A549 (cell line): Measurements from ENCODE around the gene PRR12. TPM values are rescaled to one million over a fixed set of nuclear protein-coding genes. Genes with fewer than 3 reads are reported as not detected.
A peak's percentile ranks its signal among the peaks of the same experiment; 100 is the strongest.

ENCODE experiments used
- ATAC-seq, 2 experiments: fragments of 200-7000 bp in 1 of 2; fragments of >200 bp in 1 of 2; cut with Nextera tagmentation in 1 of 2; cut with Tn5 transposase in 1 of 2; 3 replicates each; pipeline versions ENCODE4 v1.8.0 to v1.9.1; 2018 to 2020; ENCODE audit warnings: mild to moderate bottlenecking in 1 of 2, moderate library complexity in 1 of 2
- CTCF ChIA-PET: fragments of 300-600 bp; sonication (Branson Sonifier 250); formaldehyde crosslinking; extraction: SDS; loops from one replicate; lab custom pipeline; 2021; ENCODE audit warnings: antibody characterized with exemption, inconsistent platforms; lab: Yijun Ruan, JAX
- POLR2A ChIA-PET: fragments of 350-600 bp; formaldehyde crosslinking; extraction: SDS; loops from one replicate; lab custom pipeline; 2021; ENCODE audit warnings: antibody characterized with exemption, inconsistent platforms; lab: Yijun Ruan, JAX
- DNase-seq, 2 experiments: peaks; one replicate each; pipeline versions ENCODE4 v3.0.0 to v3.0.0-alpha.2; 2011 to 2016; ENCODE audit warnings: low read depth in 1 of 2, low spot score in 1 of 2
- FAIRE-seq: peaks from 2 replicates; lab custom pipeline; 2011; peaks lifted over from hg19 to GRCh38; lab: Jason Lieb, UNC
- H3K27ac ChIP-seq, 2 experiments: fragments of >200 bp; sonication (Bioruptor Twin); formaldehyde crosslinking; 3 replicates each; pipeline ENCODE4 v1.5.1; 2016 to 2017
- H3K4me1 ChIP-seq: fragments of >200 bp; sonication (Bioruptor Twin); formaldehyde crosslinking; 3 replicates; pipeline ENCODE4 v1.6.1; 2016
- H3K4me2 ChIP-seq: fragments of >200 bp; sonication (Bioruptor Twin); formaldehyde crosslinking; 3 replicates; pipeline ENCODE4 v1.6.1; 2016
- H3K4me3 ChIP-seq: fragments of >200 bp; sonication (Bioruptor Twin); formaldehyde crosslinking; 3 replicates; pipeline ENCODE4 v1.5.1; 2016
- H3K9me3 ChIP-seq: fragments of >200 bp; sonication (Bioruptor Twin); formaldehyde crosslinking; 3 replicates; pipeline ENCODE4 v1.6.1; 2016
- BCL3 ChIP-seq: fragments of >200 bp; sonication (Bioruptor Twin); formaldehyde crosslinking; IDR thresholded peaks from 3 replicates; pipeline ENCODE4 v1.6.1; 2016
- BHLHE40 ChIP-seq: IDR thresholded peaks from 2 replicates; pipeline ENCODE4 v1.6.1; 2012; ENCODE audit warnings: low read depth, low read length, inconsistent platforms
- CBX2 ChIP-seq: fragments of 200-600 bp; sonication (generic); IDR thresholded peaks from 2 replicates; pipeline ENCODE4 v1.6.1; 2016; ENCODE audit warnings: low read depth, mild to moderate bottlenecking, borderline replicate concordance
- CBX8 ChIP-seq: fragments of 200-600 bp; sonication (generic); IDR thresholded peaks from 2 replicates; pipeline ENCODE4 v1.6.1; 2016
- CHD2 ChIP-seq: fragments of 150-350 bp; IDR thresholded peaks from 2 replicates; pipeline ENCODE4 v1.6.1; 2014; ENCODE audit warnings: low read length; ENCODE audit not compliant: partially characterized antibody
- FOSL2 ChIP-seq, 2 experiments: fragments of 450-650 bp in 1 of 2; fragments of >200 bp in 1 of 2; sonication (Bioruptor Twin) in 1 of 2; formaldehyde crosslinking; IDR thresholded peaks; 2 replicates each; pipeline versions ENCODE4 v1.5.0 to v1.6.1; 2016 to 2020; ENCODE audit warnings: mild to moderate bottlenecking in 1 of 2, moderate library complexity in 1 of 2
- GATA3 ChIP-seq: IDR thresholded peaks from 2 replicates; pipeline ENCODE4 v1.6.1; 2012; ENCODE audit warnings: borderline replicate concordance
- HES2 ChIP-seq: fragments of >200 bp; sonication (Bioruptor Twin); formaldehyde crosslinking; IDR thresholded peaks from 2 replicates; pipeline ENCODE4 v1.6.1; 2016
- HOXB13 ChIP-seq: fragments of 250-450 bp; sonication (Bioruptor Pico); IDR thresholded peaks from 2 replicates; pipeline ENCODE4 v1.5.0; 2020; ENCODE audit warnings: low read depth, mild to moderate bottlenecking, moderate library complexity
- JUN ChIP-seq, 2 experiments: fragments of >200 bp; sonication (Bioruptor Twin); formaldehyde crosslinking; IDR thresholded peaks; 2 replicates in 1 of 2; 3 replicates in 1 of 2; pipeline ENCODE4 v1.6.1; 2016 to 2017
- MYC ChIP-seq: IDR thresholded peaks from 2 replicates; pipeline ENCODE4 v1.6.1; 2012; ENCODE audit warnings: mild to moderate bottlenecking, inconsistent platforms, low read length, improper control_type of control experiment, borderline replicate concordance
- PHF8 ChIP-seq: fragments of 200-600 bp; sonication (generic); IDR thresholded peaks from 2 replicates; pipeline ENCODE4 v1.6.1; 2016; ENCODE audit warnings: low read depth, mild to moderate bottlenecking, antibody characterized with exemption, moderate library complexity, borderline replicate concordance
- POLR2A ChIP-seq: IDR thresholded peaks from 2 replicates; pipeline ENCODE4 v1.6.1; 2012; ENCODE audit warnings: mild to moderate bottlenecking, low read length
- RAD21 ChIP-seq, 2 experiments: fragments of >200 bp in 1 of 2; sonication (Bioruptor Twin) in 1 of 2; formaldehyde crosslinking in 1 of 2; IDR thresholded peaks in 1 of 2; conservative IDR thresholded peaks in 1 of 2; 2 replicates in 1 of 2; 3 replicates in 1 of 2; pipeline ENCODE4 v1.6.1; 2012 to 2018; ENCODE audit warnings: inconsistent platforms in 1 of 2
- REST ChIP-seq: fragments of 200-600 bp; sonication (generic); IDR thresholded peaks from 2 replicates; pipeline ENCODE4 v1.6.1; 2016; ENCODE audit warnings: antibody characterized with exemption, mild to moderate bottlenecking, moderate library complexity
- SMC3 ChIP-seq: fragments of >200 bp; sonication (Bioruptor Twin); formaldehyde crosslinking; IDR thresholded peaks from 3 replicates; pipeline ENCODE4 v1.6.1; 2018; ENCODE audit warnings: inconsistent platforms
- TFCP2L1 ChIP-seq: fragments of 250-450 bp; sonication (Bioruptor Pico); IDR thresholded peaks from 2 replicates; pipeline ENCODE4 v1.5.0; 2021; ENCODE audit warnings: mild to moderate bottlenecking
- TP53 ChIP-seq: fragments of 250-450 bp; sonication (Bioruptor Pico); IDR thresholded peaks from 2 replicates; pipeline ENCODE4 v1.5.0; 2021; ENCODE audit warnings: mild to moderate bottlenecking, moderate library complexity
- ZC3H11A ChIP-seq: fragments of 450-650 bp; IDR thresholded peaks from 2 replicates; pipeline ENCODE4 v1.6.1; 2014; ENCODE audit warnings: antibody characterized with exemption, mild to moderate bottlenecking
- ZNF302 ChIP-seq: fragments of 250-450 bp; sonication (Bioruptor Pico); IDR thresholded peaks from 2 replicates; pipeline ENCODE4 v1.9.0; 2021; ENCODE audit warnings: inconsistent platforms, mild to moderate bottlenecking, moderate library complexity
- WGBS: methylation state at CpG from one replicate; pipeline ENCODE4 v1.1.6; 2017; ENCODE audit errors: missing lambda C conversion rate; 5-methylcytosine and 5-hydroxymethylcytosine counted together
- polyA minus RNA-seq: library from RNA; depleted of rRNA, polyadenylated mRNA; stranded (reverse); fragments of >200 nt; gene quantifications from 2 replicates; pipeline ENCODE4 v1.2.3, GENCODE V29; 2011; rRNA and poly(A)+ RNA removed
- polyA plus RNA-seq, 4 experiments: library from polyadenylated mRNA; depleted of rRNA in 3 of 4; stranded (reverse); fragments of >200 nt; fragmentation: RNase III in 1 of 4; extraction: RNeasy Plus Mini Kit Qiagen cat#74134 plus additional on column Dnase treatment in 1 of 4; gene quantifications; 2 replicates in 3 of 4; 3 replicates in 1 of 4; pipeline ENCODE4 v1.2.3, GENCODE V29; 2011 to 2017

PRR12 gene
- polyA plus RNA-seq (2011; rRNA removed), result 0.78 and 1.6 TPM in 2 replicates
- polyA plus RNA-seq (2012; cell fraction: cytosol; rRNA removed), result 3.9 and 5.4 TPM in 2 replicates
- polyA plus RNA-seq (2012; cell fraction: nucleus; rRNA removed), result 12.6 and 13.4 TPM in 2 replicates
- 13.0 to 16.3 TPM (median 15.6 TPM) in 3 replicates for polyA plus RNA-seq (2017; fragmentation: RNase III; extraction: RNeasy Plus Mini Kit Qiagen cat#74134 plus additional on column Dnase treatment)
- polyA minus RNA-seq, result 0.83 and 2.8 TPM in 2 replicates

GRCh38 chr19:49590971-49591730 is at the start of gene PRR12:
TSS of gene PRR12 (plus strand) at chr19:49591182. CDS start at chr19:49591655, 473 bp downstream.
- POLR2A ChIA-PET, result interaction anchor here (0.6 to 3.1 kb wide), 7 partner anchors 10 to 95 kb away, joined by 3 to 45 read pairs (median 5); partner anchors contain the start of genes NOSIP, PRRG2, RPS11 and RRAS
- CTCF ChIA-PET, result interaction anchor here (0.7 to 1.3 kb wide), 6 partner anchors 11 to 90 kb away, joined by 3 to 6 read pairs (median 4); partner anchors contain the start of genes NOSIP and PRRG2
- TF ChIP-seq MYC (peak; percentile 27; the same call in 1 of the 2 replicates), ZNF302 (no peak), RAD21 (conservative IDR thresholded peaks at IDR 0.05 in 1 of 2, IDR thresholded peaks at IDR 0.05 in 1 of 2) (0 out of 5 replicates have a peak, but pooled peaks of 1 of the 2 experiments have one; percentile 17), CBX8 (no peak), SMC3 (peak; percentile 20; the same call in 1 of the 3 replicates), BCL3 (peak; percentile 90), JUN (IDR thresholded peaks at IDR 0.05) (peak; percentile 89 to 96), ZC3H11A (no peak), TFCP2L1 (CRISPR knock-in tag) (no peak), POLR2A (peak; percentile 47), TP53 (CRISPR knock-in tag) (no peak)
- FAIRE-seq (no peak), DNase-seq (peak; percentile 88 to 96), ATAC-seq (peak; percentile 38 to 64)
- 2% methylated on average over 34 of the region's 66 CpGs for WGBS
- peak within 1 kb of the TSS; percentile 97 to 99 for H3K27ac ChIP-seq
- peak within 1 kb of the TSS; percentile 63 for H3K4me3 ChIP-seq
- peak within 1 kb of the TSS; percentile 93 for H3K4me2 ChIP-seq
- H3K4me1 ChIP-seq, result peaks cover 11% of the 10 kb centered on the region
- H3K9me3 ChIP-seq, result no peaks in the 10 kb centered on the region

GRCh38 chr19:49541914-49542313 is 49.1 kb upstream of the PRR12 start:
- Histone ChIP-seq H3K4me1 (no peaks in the 10 kb centered on the region), H3K27ac (no peak overlapping the region), H3K9me3 (no peaks in the 10 kb centered on the region), H3K4me2 (no peak overlapping the region), H3K4me3 (no peak overlapping the region)
- ChIA-PET CTCF (interaction anchor here (1.3 to 2.2 kb wide), 2 partner anchors 18 to 28 kb away, joined by 3 to 10 read pairs; no protein-coding TSS in a partner anchor), POLR2A (no interaction called here)
- FAIRE-seq (peak; percentile 56), ATAC-seq (no peak), DNase-seq (no peak)
- TF ChIP-seq HOXB13 (CRISPR knock-in tag) (no peak), CBX8 (no peak), REST (no peak), CHD2 (no peak), GATA3 (no peak), HES2 (no peak), CBX2 (no peak), PHF8 (no peak), ZNF302 (no peak), BHLHE40 (no peak), FOSL2 (IDR thresholded peaks at IDR 0.05) (no peak), FOSL2 (CRISPR knock-in tag; IDR thresholded peaks at IDR 0.05) (no peak), MYC (no peak)
- WGBS, result 77% methylated on average over 6 of the region's 6 CpGs
